ENCODE results near the gene MLXIP.

DNA sequence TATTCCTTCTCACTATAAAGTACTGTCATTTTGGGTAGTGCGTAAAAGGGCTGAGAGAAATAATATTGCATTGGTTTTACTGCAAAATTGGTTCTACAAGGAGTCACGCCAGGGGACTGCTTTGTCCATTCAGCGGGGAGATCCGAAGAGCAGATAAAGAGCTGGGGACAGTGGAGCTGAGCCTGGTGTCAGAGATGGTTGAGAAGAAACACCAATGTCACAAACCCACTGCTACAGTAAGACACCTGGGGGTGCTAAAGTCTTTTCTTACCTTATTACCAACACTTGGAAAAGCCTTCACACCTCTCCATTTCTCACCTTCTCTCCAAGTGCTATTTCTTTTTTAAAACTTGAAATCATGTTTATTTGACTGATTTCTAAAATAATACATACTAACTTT lies 81.3 kb downstream of the MLXIP start:
- TF ChIP-seq SP1 (IDR thresholded peaks at IDR 0.05; ENCODE audit: low read depth, low read length), result no peak
- TF ChIP-seq EP300 (IDR thresholded peaks at IDR 0.05; ENCODE audit: borderline replicate concordance in 1 of 2, low read depth in 2 of 2, low read length in 2 of 2), result no peak
- no peak for TF ChIP-seq MAFK (IDR thresholded peaks at IDR 0.05; ENCODE audit: low read depth, low read length)
- no peak for TF ChIP-seq EGR1 (IDR thresholded peaks at IDR 0.05; ENCODE audit: borderline replicate concordance, low read depth, low read length)
- TF ChIP-seq RBBP5 (IDR thresholded peaks at IDR 0.05; ENCODE audit: borderline replicate concordance, low read depth, low read length), result no peak
- TF ChIP-seq KDM5A (IDR thresholded peaks at IDR 0.05; ENCODE audit: low read length), result no peak
- no peak for TF ChIP-seq GABPA (IDR thresholded peaks at IDR 0.05; ENCODE audit: borderline replicate concordance, insufficient read depth, low read length)
- no peak for TF ChIP-seq TAF1 (IDR thresholded peaks at IDR 0.05; ENCODE audit: low read depth, low read length)
- peak in 1 of 3 experiments; percentile 21; a peak in 1 of 4 replicates for TF ChIP-seq CTCF (IDR thresholded peaks at IDR 0.05; ENCODE audit: control extremely low read depth in 1 of 3, insufficient read depth in 1 of 3, low read depth in 1 of 3, low read length in 3 of 3)
- TF ChIP-seq, protein P1, sequence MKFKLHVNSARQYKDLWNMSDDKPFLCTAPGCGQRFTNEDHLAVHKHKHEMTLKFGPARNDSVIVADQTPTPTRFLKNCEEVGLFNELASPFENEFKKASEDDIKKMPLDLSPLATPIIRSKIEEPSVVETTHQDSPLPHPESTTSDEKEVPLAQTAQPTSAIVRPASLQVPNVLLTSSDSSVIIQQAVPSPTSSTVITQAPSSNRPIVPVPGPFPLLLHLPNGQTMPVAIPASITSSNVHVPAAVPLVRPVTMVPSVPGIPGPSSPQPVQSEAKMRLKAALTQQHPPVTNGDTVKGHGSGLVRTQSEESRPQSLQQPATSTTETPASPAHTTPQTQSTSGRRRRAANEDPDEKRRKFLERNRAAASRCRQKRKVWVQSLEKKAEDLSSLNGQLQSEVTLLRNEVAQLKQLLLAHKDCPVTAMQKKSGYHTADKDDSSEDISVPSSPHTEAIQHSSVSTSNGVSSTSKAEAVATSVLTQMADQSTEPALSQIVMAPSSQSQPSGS (IDR thresholded peaks at IDR 0.05; ENCODE audit: low read length), result no peak
- no peak for TF ChIP-seq POLR2A (IDR thresholded peaks at IDR 0.05; ENCODE audit: control extremely low read depth in 1 of 2, low read depth in 2 of 2, low read length in 2 of 2)
- TF ChIP-seq SAP30 (IDR thresholded peaks at IDR 0.05; ENCODE audit: insufficient read depth, insufficient replicate concordance, low read length), result no peak
- TF ChIP-seq JUND (IDR thresholded peaks at IDR 0.05; ENCODE audit: low read length), result no peak
